ENCODE results near the gene SPDYE1.
"Not testable (repeated sequence)": the region's sequence is repeated elsewhere in the genome, so short reads cannot be mapped to it uniquely, and the experiment has no call there.

Gene SPDYE1

GRCh38 chr7:43992896-43993295, 4.8 kb upstream of the SPDYE1 start:
- DNase-seq (ENCODE audit: low spot score) = not testable (repeated sequence)

- DNase-seq (ENCODE audit: low spot score) = not testable (repeated sequence)
These were observed 3.0 kb upstream of the SPDYE1 start for GRCh38 chr7:43994681-43995080.

GRCh38 chr7:44012081-44012480, 14.4 kb downstream of the SPDYE1 start:
- DNase-seq (ENCODE audit: low spot score) = not testable (repeated sequence)

GRCh38 chr7:44015090-44015489, 17.4 kb downstream of the SPDYE1 start:
- not testable (repeated sequence) for DNase-seq (ENCODE audit: low spot score)

GRCh38 chr7:44018857-44019807, 21.4 kb downstream of the SPDYE1 start:
- peak; percentile 99 for DNase-seq (ENCODE audit: low spot score)

- not testable (repeated sequence) for DNase-seq (ENCODE audit: low spot score)
These were observed 22.1 kb downstream of the SPDYE1 start for GRCh38 chr7:44019825-44020224.

GRCh38 chr7:44022069-44022468, 24.4 kb downstream of the SPDYE1 start:
- DNase-seq (ENCODE audit: low spot score) = not testable (repeated sequence)

GRCh38 chr7:44022796-44023467, 25.2 kb downstream of the SPDYE1 start:
- not testable (repeated sequence) for DNase-seq (ENCODE audit: low spot score)

GRCh38 chr7:44029433-44029832, 31.7 kb downstream of the SPDYE1 start:
- DNase-seq (ENCODE audit: low spot score) = not testable (repeated sequence)

- DNase-seq (ENCODE audit: low spot score) = not testable (repeated sequence)
These were observed 32.3 kb downstream of the SPDYE1 start for GRCh38 chr7:44030029-44030428.

GRCh38 chr7:44031319-44031718, 33.6 kb downstream of the SPDYE1 start:
- not testable (repeated sequence) for DNase-seq (ENCODE audit: low spot score)

- DNase-seq (ENCODE audit: low spot score) = not testable (repeated sequence)
These were observed 34.3 kb downstream of the SPDYE1 start for GRCh38 chr7:44032031-44032430.

- not testable (repeated sequence) for DNase-seq (ENCODE audit: low spot score)
These were observed 36.5 kb downstream of the SPDYE1 start for GRCh38 chr7:44033971-44034844.

- not testable (repeated sequence) for DNase-seq (ENCODE audit: low spot score)
These were observed 38.7 kb downstream of the SPDYE1 start for GRCh38 chr7:44036364-44036763.

GRCh38 chr7:44037951-44038350, 40.3 kb downstream of the SPDYE1 start:
- DNase-seq (ENCODE audit: low spot score) = not testable (repeated sequence)

GRCh38 chr7:44038553-44038952, 40.9 kb downstream of the SPDYE1 start:
- DNase-seq (ENCODE audit: low spot score) = not testable (repeated sequence)

- DNase-seq (ENCODE audit: low spot score) = peak; percentile 37
These were observed 41.4 kb downstream of the SPDYE1 start for GRCh38 chr7:44038961-44039558.

GRCh38 chr7:44039800-44040492, 42.2 kb downstream of the SPDYE1 start:
- DNase-seq (ENCODE audit: low spot score) = not testable (repeated sequence)

- DNase-seq (ENCODE audit: low spot score) = not testable (repeated sequence)
These were observed 42.8 kb downstream of the SPDYE1 start for GRCh38 chr7:44040493-44040891.

GRCh38 chr7:44042221-44042620, 44.5 kb downstream of the SPDYE1 start:
- no peak for DNase-seq (ENCODE audit: low spot score)

GRCh38 chr7:44043902-44044301, 46.2 kb downstream of the SPDYE1 start:
- no peak for DNase-seq (ENCODE audit: low spot score)

Data from AG08396 (cell line).